ENCODE results near the gene FAM237A.

The FAM237A gene
- 0 reads per million in 2 donors for total RNA-seq

DNA sequence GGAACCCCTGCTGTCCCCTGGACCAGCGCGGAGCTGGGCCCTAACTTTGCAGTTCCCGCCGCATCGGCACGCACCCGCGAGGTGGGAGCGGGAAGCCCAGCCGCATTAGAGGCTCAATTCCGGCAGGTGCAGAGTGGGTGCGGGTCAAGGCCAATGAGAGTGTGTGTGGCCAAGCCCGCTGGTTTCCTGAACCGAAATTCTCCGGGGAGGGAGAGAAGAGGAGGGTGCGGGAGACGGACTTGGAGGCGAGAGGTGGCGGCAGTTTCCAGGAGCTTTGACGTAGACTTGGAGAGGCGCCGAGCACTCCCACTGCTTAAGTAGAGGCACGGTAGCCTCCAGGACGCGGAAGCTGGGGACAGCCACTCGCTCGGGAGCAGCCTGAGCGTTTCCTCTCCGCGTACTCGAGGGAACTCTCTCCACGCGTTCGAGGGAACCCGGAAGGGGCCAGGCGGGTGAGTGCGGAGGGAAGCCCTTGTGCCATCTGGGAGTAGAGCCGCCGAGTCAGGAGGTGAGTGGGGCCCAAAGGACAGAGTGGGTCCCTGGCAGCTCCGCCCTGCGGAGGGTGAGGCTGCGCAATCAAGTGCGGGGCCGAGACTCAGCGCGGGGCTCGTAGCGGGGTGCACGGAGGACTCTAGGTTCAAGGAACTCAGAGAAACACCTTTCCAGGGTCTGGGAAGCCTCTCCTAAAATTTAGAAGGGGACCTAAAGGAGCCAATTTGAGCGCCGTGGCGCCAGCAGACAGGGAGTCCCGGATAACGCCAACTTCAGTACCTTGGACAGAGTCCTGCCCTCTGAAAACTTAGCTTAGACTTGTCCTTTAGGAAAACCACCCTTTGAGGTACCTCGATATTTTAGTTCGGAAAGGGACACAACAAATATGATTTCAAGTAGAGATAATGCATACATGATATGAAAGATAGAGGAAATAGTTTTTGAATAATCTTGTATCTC lies at the start of gene FAM237A:
Gene FAM237A, plus strand, starts transcription at position 413 of the 951 bp plus-strand sequence. CDS start 1,750 bp downstream, outside the sequence.
- peak in 1 of 5 experiments; percentile 26 for DNase-seq

DNA sequence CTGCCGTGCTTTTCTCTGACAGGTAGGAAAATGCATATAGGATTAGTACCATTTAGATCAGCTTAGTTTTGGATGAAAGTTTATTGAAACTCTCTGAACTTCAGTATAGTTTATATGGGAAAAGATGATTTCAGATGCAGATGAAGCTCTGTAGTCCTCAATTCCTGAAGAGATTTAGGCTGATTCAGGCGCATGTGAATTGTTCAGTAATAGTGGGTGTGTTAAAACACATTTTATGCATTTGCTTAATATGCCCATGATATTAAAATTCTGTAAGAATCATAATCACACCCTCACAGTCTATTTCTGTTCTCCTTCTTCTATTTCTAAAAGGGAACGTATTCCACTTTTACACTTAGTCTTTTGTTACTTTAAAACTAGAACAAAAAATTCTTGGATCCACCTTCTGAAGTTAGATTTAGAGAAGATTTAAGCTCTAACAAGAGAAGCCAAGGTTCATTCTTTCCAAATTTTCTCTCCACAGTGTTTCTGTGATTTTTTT lies 44.5 kb upstream of the FAM237A start:
- DNase-seq: no peak

DNA sequence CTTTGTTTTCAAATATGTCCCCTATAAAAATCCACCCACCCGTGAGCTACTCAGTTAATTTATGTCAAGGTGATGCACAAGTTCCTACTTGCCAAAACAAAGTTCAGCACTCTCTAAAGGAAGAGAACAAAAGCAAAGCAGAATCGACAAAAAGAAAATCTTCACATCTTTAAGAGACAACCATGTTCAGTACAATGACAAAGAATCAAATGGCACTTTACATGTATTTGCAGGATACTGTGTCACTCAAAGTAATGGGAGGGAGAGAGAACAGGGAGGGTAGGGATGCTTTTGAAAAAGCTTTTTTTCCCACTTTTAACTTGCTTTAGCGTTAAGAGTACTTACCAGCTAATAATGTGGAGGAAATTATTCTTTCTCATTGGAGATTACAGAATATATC lies 39.0 kb upstream of the FAM237A start:
- no peak for DNase-seq

DNA sequence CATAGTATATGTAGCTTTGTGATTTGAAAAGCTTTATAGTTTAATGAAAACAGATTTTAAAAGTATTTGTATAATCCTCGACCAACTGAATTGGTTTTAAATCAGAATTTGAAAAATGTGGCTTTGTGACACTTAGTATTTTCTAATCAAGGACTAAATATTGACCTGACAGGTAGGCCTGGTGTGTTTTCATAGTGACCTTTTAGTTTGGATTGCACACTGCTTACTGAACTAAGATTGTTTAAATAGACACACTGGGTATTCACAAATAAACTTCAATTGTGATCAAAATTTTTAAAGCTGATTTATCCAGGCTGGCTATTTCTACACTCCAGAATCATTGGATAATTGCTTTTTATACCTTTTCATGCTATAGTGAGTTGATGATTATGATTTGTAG lies 31.8 kb upstream of the FAM237A start:
- DNase-seq: no peak

DNA sequence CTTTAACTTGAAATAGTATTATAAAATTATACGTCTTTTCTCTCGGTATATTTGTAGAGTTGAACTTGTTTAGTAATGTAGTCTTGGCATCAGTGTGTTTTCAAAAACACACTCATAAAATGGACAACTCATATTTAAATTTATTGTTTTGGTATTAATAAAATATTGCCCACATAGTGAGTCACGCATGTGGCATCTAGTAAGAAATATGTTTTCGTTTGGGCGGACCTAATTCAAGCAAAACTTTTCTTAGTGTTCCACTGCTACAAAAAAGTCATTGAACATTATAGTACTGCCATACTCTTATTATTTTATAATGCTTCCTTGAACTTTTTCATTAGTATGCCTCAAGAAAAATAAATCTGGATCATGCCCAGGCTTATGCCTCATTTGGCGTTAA lies 31.1 kb upstream of the FAM237A start:
- DNase-seq: no peak

DNA sequence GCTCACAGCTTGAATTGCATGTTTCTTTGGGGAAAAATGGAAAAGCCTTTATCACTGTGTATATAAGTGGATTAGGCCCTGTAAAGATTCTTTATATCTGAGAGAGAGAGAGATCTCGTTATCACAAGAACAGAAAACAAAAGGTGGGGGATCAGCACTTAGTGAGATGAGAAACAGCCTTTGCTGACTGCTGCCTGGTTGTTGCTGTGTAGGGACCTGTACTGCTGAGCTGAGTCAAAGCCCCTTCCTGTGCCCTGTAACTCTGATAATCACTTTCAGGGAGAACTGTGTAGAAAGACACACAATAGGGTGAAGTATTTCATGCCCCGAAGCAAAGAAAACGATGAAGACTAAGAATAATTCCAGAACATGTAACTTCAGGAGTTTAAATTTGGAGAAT lies 30.6 kb upstream of the FAM237A start:
- no peak for DNase-seq

DNA sequence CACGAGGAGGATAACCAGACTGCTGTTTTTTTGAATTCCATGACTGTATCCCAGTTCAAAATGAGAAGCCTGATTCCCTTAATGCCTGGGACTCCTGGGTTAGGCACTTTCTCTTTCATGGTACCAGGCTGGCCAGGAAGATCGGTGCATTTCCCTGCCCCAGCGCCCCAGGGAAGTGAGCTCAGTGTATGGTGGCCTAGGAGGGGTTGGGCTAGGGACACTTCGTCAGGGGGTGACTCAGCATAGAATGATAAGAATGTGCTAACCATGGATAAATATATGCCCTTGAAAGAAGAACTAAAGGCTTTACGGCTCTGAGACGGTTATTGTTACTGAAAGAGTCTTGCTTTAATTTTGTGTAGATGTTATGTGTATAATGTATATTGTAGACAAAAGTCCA lies 27.5 kb upstream of the FAM237A start:
- DNase-seq: no peak

DNA sequence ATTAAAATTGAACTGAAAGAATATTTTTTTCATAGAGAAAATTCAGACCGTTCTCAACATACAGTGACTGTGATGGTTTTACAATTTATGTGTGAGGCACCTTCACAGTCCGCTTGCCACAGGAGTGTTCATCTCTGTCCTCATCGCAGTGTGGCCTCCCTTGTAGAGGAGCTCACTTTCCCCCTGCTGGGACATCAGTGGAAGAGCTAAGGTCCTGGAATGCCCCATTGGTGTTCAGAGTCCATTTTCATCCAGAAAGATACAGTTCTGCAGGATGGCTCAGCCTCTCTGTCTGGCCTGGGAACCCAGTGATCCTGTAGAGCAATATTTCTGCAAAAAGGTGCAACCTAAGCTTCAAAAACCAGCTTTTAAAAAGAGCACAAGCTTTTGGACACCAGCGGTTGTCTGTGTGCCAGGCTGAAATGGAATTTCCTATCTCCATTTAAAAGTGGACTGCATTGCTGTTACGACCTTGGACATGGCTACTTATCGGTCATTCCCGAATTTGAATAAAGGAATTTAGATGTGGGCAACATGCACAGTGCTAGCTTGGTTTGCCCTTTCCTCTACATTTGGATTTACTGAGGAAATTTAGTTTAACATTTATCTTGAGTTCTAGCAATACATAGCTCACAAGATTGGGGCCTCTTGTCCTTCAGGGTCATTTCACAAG lies 26.7 kb upstream of the FAM237A start:
- no peak for DNase-seq

DNA sequence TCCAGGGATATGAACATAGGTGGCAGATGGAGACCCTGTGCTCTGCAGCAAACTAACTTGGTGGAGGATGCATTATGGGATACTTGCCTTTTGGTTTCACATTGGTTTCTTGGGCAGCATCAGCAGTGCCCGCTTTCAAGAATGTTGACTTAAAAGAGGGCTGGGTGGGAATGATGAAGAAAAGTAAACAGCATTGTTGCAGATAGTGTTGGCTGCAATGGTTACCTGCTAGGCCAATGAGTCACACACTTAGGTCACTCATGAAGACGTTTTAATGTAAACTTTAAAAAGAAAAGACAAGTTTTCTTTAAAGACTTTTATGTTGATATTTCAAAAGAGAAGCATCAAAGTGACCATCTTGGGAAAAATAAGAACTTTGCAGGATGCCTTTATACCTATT lies 26.1 kb upstream of the FAM237A start:
- DNase-seq: no peak

DNA sequence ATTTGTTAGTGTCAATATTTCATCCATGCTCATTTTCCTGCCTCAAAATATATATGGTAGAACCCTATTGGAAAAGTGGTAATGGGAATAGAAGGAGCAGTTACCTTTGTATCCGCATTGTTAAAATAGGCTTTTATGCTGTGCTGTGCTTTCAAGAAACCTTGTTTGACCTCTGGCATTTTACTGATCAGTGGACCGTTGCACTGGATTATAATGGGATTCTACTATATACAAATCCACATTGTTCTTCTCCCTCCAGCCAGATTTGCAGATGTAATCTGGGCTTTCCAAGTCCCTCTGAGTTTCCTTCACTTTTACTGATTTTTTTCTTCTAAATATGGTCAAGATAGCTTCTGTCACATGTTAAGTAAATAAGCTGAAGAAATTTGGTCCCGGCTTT lies 23.3 kb upstream of the FAM237A start:
- DNase-seq: no peak

DNA sequence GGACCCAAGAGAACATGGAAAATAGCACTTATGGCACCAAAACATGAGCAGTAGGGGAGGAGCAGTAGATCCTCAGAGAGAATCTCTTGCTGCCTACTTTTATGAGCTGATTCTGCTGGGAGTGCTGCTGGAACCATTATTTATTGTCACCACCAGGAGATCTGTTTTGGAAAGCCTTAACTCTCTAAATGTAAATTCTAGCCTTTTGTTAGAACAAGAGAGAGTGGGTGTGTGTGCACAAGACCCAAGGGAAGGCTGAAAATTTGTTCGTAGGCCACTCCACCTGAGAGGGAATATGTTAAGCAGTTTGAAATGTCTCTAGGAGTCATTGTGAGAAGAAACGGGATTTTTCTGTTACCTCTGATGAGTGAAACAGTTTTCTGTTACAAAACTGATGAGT lies 16.2 kb upstream of the FAM237A start:
- DNase-seq: no peak

DNA sequence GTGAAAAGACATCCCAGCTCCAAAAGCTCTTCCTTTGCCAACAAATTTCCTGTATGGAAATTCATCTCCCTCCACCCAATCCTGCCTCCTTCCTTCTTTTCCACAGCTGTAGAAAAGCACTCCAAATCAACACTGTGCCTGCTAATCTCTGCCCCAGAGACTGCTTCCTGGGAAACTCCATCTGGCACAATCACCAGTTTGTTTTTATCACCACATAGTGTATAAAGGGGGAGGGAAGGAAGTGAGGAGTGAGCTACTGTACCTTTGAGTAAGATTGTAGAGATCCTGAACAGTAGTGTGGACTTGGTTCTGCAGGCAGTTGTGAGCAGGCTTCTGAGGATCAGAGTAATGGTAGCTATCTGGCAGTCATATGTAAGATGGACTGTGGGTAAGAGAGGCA lies 14.7 kb upstream of the FAM237A start:
- DNase-seq: no peak

DNA sequence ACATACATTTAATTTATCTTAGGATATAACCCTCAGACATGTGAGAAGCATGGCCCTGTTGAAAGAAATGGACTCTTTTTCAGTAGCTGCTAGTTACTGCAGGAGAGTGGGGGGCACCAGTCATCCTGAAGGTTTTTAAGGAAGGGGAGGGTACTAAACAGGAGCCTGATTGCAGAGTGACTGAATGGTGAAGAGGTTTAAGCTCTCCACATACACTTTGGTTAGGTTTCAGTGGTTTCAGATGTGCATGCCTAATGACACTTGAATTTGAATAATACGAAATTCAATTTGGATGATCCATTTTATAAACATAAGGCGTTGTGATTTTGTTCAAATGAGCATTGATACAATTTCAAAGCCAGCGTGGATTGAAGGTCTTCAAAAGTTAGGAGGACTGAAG lies 10.9 kb upstream of the FAM237A start:
- DNase-seq: no peak

DNA sequence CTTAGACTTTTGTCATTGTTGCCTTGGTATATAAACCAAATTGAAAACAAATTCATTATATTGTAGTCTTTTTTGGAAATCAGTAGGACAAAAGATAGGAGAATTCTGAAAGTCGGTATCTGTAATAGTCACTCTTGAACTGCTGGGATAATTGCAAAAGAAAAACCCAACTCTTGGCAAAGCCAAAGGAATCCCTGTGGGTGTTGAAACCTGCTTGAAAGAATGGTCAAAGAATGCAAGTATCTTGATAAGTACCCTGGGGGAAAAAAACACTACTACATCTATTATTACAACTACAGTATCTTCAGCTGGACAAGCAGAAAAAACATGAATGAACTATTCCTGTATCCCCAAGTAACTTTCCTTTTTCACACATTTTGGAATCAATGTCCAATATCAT lies 7.3 kb upstream of the FAM237A start:
- no peak for DNase-seq

DNA sequence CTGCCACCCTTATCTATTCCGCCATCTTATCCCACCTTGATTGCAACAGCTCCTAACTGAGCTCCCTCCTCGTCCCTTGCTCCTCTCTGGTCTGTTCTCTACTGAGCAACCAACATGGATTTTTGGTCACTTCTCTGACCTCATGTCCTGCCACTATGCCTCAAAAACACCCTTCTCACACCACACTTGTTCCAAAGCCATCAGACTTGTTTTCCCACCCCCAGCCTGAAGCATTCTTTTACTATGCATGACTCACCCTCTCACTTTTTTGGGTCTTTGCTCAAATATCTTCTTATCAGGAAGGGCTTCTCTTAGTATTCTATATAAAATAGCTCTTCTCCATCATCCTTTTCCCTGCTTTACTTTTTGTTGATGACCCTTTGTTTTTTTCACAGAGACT lies 2.7 kb upstream of the FAM237A start:
- DNase-seq: no peak

DNA sequence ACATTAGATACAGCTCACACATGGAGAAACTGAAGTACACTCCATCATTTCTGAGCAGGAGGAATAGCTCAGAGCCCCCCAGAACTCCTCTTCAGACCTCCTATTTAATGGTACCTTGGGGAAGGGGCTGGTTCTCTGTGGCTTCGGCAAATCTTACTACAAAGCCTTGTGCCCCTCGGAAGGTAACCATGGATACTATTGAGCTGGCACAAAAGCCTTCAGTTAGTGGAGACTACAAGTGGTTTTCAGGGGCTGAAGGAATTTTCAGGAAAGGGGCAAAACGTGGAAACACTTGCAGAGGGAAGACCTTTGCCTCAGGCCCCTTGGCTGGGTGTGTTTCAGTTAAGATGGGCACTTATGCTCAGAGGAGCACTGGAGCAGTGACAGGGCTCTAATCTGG lies 1.1 kb upstream of the FAM237A start:
- no peak for DNase-seq

DNA sequence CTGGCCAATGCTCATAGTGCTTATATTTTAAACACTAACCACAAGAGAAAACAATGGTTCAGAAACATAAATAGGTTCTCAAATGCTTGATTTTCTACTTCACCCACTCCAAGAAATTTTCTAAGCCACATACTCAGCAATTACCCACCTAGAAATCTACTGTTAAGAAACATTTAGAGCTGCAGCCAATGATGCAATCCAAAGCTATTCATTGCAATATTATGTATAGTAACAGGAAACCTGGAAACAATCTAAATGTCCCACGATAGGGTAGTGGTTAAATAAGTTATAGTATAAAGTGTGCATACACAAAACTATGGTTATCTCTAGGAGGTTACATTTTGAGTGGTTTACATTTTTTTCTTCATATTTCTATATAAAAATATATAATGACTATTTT lies 5.7 kb downstream of the FAM237A start:
- no peak for DNase-seq

DNA sequence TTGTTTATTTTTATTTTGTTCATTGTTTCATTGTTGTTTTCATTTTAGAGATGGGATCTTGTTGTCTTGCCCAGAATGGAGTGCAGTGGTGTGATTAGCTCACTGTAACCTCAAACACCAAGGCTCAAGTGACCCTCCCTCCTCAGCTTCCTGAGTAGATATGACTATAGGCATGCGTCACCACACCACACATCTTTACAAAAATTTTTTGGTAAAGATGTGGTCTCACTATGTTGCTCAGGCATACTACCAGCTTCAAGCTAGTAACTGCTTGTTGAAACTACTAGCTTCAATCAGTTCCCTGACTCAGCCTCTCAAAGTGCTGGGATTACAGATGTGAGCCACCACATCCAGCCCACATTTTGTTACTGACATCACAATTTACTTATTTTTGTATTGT lies 14.8 kb downstream of the FAM237A start:
- DNase-seq: peak in 1 of 5 experiments; percentile 7

DNA sequence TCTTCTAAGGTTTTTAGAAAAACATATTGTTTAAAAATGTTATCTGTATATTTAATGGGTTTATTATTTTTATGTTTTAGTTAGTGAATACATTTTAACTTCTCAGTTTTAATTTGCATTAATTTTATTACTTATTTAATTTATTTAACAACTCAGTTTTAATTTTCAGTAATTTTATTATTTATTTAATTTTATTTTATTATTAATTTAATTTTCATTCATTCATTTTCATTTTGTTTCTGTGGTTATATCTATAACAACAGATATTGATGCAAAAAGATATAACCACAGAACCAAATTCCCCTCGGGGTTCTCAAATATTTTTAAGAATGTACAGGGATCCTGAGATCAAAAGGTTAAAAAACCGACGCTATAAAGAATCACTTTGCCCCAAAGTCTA lies 23.0 kb downstream of the FAM237A start:
- DNase-seq: no peak

DNA sequence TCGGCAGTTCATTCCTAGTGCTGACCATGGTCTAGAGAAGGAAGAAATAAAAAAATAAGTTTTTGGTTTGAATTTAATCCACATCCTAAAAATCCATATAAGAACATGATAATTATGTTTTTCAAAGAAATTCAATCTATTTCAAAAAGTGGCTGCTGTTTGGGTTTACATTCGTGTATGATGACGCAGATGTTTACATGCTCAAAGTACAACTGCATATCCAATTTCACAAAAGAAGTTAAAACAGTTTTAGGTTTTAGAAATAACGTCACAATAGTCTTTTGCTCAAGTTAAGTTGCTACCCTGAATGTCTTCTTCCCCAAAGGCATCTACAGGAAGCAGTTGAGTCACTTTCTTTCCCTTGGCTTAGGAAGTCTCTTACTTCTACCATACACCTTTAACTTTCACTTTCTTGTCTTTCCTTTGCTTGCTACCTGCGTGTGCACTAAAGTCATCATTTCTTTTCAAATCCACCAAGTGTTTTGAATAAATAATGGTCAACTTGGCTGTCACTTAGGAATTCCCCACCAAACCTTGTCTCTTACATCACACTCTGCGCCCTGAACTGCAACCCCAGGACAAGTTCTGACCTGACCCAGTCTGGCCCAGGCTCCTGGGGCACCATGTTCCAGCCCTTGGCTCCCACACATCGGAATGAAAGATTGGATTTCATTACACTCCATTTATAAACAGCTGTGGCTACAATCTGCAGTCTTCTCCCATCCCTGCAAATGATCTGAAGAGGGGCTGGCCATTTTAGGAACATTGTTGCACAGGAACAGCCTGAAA lies 28.4 kb downstream of the FAM237A start:
- no peak for DNase-seq

DNA sequence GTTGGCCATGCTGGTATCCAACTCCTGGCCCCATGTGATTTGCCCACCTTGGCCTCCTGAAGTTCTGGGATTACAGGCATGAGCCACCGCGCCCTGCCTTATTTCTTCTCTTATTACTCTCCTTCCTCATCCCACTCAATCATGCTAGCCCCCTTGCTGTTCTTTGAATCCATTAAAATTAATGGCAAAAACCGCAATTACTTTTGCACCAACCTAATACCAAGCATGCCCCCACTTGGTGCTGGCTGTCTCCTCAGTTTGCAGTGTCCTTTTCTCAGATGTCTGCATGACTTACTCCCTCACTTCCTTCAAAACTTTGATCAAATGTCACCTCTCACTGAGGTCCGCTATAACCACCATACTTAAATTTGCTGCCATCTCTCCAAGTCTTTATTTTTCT lies 41.3 kb downstream of the FAM237A start:
- DNase-seq: no peak

DNA sequence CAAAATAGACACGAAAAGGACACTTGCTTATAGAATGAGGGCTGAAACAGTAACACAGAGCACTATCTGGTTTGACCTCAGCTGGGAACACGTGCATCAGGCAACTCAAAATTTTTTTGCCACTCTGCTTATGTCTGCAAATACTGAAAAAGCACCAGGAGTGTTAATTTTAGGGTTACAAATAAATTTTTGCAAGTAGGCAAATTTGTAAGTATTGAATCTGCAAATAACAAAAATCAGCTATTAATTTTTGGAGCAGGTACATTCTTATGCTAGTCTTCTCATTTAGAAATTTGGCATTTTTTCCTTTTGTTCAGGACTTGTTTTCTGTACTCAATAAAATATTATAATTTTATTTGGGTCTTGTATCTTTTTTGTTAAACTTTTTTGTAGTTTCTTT lies 46.2 kb downstream of the FAM237A start:
- no peak for DNase-seq

DNA sequence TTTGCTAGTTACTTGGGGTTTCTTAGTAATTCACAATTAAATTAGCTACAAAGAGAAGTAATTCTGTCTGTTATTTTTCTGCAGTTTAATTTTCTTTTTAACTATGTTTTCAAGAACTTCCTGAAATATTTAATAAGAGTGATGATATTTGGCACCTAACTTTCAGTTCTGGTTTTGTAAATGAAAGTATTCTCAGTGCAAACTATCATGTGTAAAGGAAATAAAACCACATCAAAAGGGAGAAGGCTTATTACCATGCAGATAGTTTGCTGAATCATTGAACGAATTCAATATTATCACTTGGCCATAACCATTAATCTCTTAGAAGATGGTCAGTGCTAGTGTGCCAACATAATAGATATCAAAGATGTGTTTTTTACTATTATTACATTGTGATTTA lies 46.7 kb downstream of the FAM237A start:
- DNase-seq: no peak
